ENCODE measurements around the gene TNFSF10. TPM values are rescaled to one million over a fixed set of nuclear protein-coding genes. Genes with fewer than 3 reads are reported as not detected.

The TNFSF10 gene
- total RNA-seq, 1 experiment from 2014 or later = 181 TPM

Other genes with a start within 250 kb of the TNFSF10 start
- gene GHSR, start 75.0 kb downstream of the TNFSF10 start, total RNA-seq (2014; rRNA removed; shearing (Covaris generic)) = not detected in 2 replicates
- gene NCEH1, start 187.6 kb upstream of the TNFSF10 start, total RNA-seq (2014; rRNA removed; shearing (Covaris generic)) = 78.4 and 110 TPM in 2 replicates
- 108 and 127 TPM in 2 replicates for gene ECT2, start 227.3 kb upstream of the TNFSF10 start, total RNA-seq (2014; rRNA removed; shearing (Covaris generic))